Measurements from ENCODE around the gene HDC. TPM values are rescaled to one million over a fixed set of nuclear protein-coding genes. Genes with fewer than 3 reads are reported as not detected.

HDC gene
- total RNA-seq: not detected in 2 replicates
- polyA plus RNA-seq (2012): not detected

GRCh38 chr15:50265620-50266019, at the start of gene HDC:
Gene HDC (minus strand): TSS chr15:50265726. CDS start chr15:50265623, 103 bp downstream.
- DNase-seq (ENCODE audit: low read depth): no peak

- DNase-seq (ENCODE audit: low read depth): no peak
Measured at GRCh38 chr15:50312636-50313035, 47.1 kb upstream of the HDC start.

GRCh38 chr15:50307799-50308198, 42.3 kb upstream of the HDC start:
- DNase-seq (ENCODE audit: low read depth): no peak

- DNase-seq (ENCODE audit: low read depth): no peak
Measured at GRCh38 chr15:50304836-50305235, 39.3 kb upstream of the HDC start.

- DNase-seq (ENCODE audit: low read depth): no peak
Measured at GRCh38 chr15:50302581-50302980, 37.1 kb upstream of the HDC start.

- DNase-seq (ENCODE audit: low read depth): no peak
Measured at GRCh38 chr15:50298340-50298739, 32.8 kb upstream of the HDC start.

- DNase-seq (ENCODE audit: low read depth): no peak
Measured at GRCh38 chr15:50295966-50296365, 30.4 kb upstream of the HDC start.

GRCh38 chr15:50289749-50290148, 24.2 kb upstream of the HDC start:
- DNase-seq (ENCODE audit: low read depth): no peak

- no peak for DNase-seq (ENCODE audit: low read depth)
Measured at GRCh38 chr15:50287324-50288116, 22.0 kb upstream of the HDC start.

- DNase-seq (ENCODE audit: low read depth): no peak
Measured at GRCh38 chr15:50281427-50281826, 15.9 kb upstream of the HDC start.

GRCh38 chr15:50280271-50280670, 14.7 kb upstream of the HDC start:
- peak; percentile 5 for DNase-seq (ENCODE audit: low read depth)

GRCh38 chr15:50278496-50278895, 13.0 kb upstream of the HDC start:
- DNase-seq (ENCODE audit: low read depth): no peak

GRCh38 chr15:50277370-50277769, 11.8 kb upstream of the HDC start:
- DNase-seq (ENCODE audit: low read depth): no peak

- DNase-seq (ENCODE audit: low read depth): no peak
Measured at GRCh38 chr15:50275908-50276307, 10.4 kb upstream of the HDC start.

- no peak for DNase-seq (ENCODE audit: low read depth)
Measured at GRCh38 chr15:50275091-50275490, 9.6 kb upstream of the HDC start.

GRCh38 chr15:50267577-50267976, 2.1 kb upstream of the HDC start:
- DNase-seq (ENCODE audit: low read depth): no peak

GRCh38 chr15:50262533-50262932, 3.0 kb downstream of the HDC start:
- DNase-seq (ENCODE audit: low read depth): no peak

GRCh38 chr15:50261981-50262380, 3.5 kb downstream of the HDC start:
- no peak for DNase-seq (ENCODE audit: low read depth)

- no peak for DNase-seq (ENCODE audit: low read depth)
Measured at GRCh38 chr15:50260969-50261496, 4.5 kb downstream of the HDC start.

GRCh38 chr15:50259276-50259675, 6.2 kb downstream of the HDC start:
- DNase-seq (ENCODE audit: low read depth): no peak

GRCh38 chr15:50257924-50258323, 7.6 kb downstream of the HDC start:
- no peak for DNase-seq (ENCODE audit: low read depth)

- DNase-seq (ENCODE audit: low read depth): no peak
Measured at GRCh38 chr15:50257332-50257731, 8.2 kb downstream of the HDC start.

All from myocyte (in vitro differentiated cells).